Measurements from ENCODE around the gene PHLPP2. TPM values are rescaled to one million over a fixed set of nuclear protein-coding genes. Genes with fewer than 3 reads are reported as not detected.

PHLPP2 gene
- total RNA-seq, 1 donor from 2014 or later, result 22.5 TPM

DNA sequence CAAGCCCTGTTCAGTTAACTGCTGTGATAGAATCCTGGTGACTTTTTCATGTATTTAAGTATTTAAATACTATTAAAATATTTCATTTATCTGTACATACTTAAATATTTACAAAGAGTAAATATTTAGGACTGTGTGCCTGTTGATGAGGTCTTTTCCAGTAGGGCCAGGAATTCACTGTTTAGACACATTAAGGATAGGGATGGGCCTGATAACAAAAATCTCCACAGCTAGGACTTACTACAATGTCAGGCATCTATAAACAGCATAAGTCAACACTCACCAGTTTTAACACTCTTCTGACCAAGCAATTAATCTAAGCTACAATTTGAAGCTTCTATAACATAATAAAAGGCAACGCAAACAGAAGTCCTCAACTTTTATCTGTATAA is 50.9 kb downstream of the PHLPP2 start:
- no peak for ATAC-seq
- intact Hi-C loops (cut with DNase I), result no loop called here
- DNase-seq (ENCODE audit: low spot score), result no peak

DNA sequence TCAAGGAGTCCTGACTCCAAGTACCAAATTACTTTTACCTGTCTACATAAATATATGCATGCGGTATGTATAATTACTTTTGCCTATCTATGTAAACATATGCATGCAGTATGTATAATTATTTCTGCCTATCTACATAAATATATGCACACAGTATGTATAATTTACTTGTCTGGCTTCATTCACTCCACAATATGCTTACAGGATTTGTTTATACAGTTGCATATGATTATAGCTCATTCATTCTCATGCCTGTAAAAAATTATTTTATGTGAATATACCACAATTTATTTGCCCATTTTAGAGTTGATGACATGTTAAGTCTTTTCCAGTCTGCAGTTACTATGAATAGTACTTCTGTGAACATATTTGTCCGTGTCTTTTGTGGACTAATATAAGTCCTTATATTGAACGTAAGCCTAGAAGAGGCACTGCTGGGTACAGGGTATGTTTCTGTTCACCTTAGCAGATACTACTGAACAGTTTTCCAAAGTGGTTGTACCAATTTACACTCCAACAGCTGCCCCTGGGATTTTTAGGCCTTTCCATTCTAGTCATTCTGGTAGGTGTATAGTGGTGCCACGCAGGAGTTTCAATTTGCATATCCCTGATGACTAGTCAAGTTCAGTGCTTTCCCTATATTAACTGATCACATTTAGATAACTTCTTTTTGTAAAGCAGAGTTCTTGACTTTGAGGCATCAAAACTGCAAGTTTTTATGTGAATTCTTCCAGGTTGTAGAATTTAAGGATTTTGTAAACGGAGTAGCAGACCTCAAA is 51.5 kb downstream of the PHLPP2 start:
- ATAC-seq, result no peak
- intact Hi-C loops (cut with DNase I), result no loop called here

GRCh38 chr16:71672125-71672524 is 52.4 kb downstream of the PHLPP2 start:
- intact Hi-C loops (cut with DNase I), result no loop called here
- DNase-seq (ENCODE audit: low spot score) (no peak), ATAC-seq (no peak)

More for the DNA sequence above, 51.5 kb downstream of the PHLPP2 start:
- DNase-seq (ENCODE audit: low spot score), result no peak

GRCh38 chr16:71671165-71671564 is 53.3 kb downstream of the PHLPP2 start:
- ATAC-seq, result no peak
- intact Hi-C loops (cut with DNase I), result no loop called here

DNA sequence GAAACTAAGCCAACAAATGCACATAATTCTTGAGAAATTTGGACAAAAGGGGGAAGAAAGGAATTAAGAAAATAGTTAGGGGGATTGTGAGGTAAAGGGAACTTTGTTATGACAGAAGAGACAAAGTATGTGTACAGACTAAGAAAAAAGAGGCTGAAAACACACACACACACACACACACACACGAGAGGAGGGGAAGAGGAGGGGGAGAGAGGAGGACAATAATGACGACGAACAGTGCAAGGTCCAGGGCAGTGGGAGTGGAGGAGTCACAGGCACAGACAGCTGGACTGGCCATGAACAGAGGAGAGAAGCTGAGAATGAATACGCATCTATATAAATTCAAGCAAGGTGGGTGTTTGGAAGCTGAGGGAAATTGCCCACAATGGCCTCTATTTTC is 54.0 kb downstream of the PHLPP2 start:
- intact Hi-C loops (cut with DNase I), result no loop called here
- no peak for DNase-seq (ENCODE audit: low spot score)
- ATAC-seq, result no peak

More at GRCh38 chr16:71671165-71671564, 53.3 kb downstream of the PHLPP2 start:
- no peak for DNase-seq (ENCODE audit: low spot score)

- ATAC-seq (no peak), DNase-seq (ENCODE audit: low spot score) (no peak)
- intact Hi-C loops (cut with DNase I), result no loop called here
Observed at GRCh38 chr16:71669926-71670536, 54.5 kb downstream of the PHLPP2 start.

- intact Hi-C loops (cut with DNase I), result no loop called here
- DNase-seq (ENCODE audit: low spot score), result no peak
- no peak for ATAC-seq
Observed at GRCh38 chr16:71666928-71667707, 57.4 kb downstream of the PHLPP2 start.

- no peak for ATAC-seq
- DNase-seq (ENCODE audit: low spot score), result no peak
- intact Hi-C loops (cut with DNase I), result no loop called here
Observed at GRCh38 chr16:71666264-71666663, 58.2 kb downstream of the PHLPP2 start.

DNA sequence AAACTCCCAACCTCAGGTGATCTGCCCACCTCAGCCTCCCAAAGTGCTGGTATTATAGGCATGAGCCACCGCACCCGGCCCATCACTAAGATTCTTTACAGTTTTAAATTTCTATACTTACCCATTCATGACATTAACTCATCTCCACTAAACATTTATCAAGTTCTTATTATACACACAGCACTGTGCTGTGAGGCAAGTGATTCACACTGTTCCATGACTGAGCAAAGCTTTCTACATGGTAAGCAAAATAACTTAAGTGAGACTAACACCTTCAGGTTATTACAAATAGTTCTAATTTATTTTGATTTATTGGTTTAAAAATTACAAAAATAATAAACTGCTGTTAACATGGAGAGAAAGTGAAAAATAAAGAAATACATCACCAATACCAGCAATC is 65.0 kb downstream of the PHLPP2 start:
- no peak for ATAC-seq
- DNase-seq (ENCODE audit: low spot score), result no peak
- intact Hi-C loops (cut with DNase I), result no loop called here

DNA sequence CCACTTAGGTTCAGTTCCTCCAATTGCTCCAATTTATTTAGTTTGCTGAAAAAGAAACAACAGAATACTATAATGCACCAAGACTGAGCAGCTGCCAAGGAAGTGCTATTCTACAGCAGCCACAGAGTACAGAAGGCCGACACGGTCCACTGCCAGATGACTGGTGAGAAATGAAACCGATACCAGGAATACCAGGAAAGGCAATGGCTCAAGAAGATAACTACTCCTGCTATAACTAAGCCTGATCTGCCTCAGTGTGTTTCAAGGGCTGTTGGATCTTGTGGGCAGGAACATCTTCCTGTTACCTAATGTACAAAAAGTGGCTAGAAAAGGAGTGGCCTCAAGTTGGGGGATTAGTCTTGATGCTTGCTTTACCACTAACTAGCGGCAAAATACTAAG is 65.7 kb downstream of the PHLPP2 start:
- ATAC-seq, result no peak

GRCh38 chr16:71649704-71650103 is 74.8 kb downstream of the PHLPP2 start:
- intact Hi-C loops (cut with DNase I), result no loop called here
- ATAC-seq (no peak), DNase-seq (ENCODE audit: low spot score) (no peak)

More for the DNA sequence above, 65.7 kb downstream of the PHLPP2 start:
- intact Hi-C loops (cut with DNase I), result no loop called here
- no peak for DNase-seq (ENCODE audit: low spot score)

GRCh38 chr16:71648921-71649320 is 75.6 kb downstream of the PHLPP2 start:
- intact Hi-C loops (cut with DNase I), result no loop called here
- no peak for DNase-seq (ENCODE audit: low spot score)
- no peak for ATAC-seq

GRCh38 chr16:71648162-71648561 is 76.3 kb downstream of the PHLPP2 start:
- intact Hi-C loops (cut with DNase I), result no loop called here
- DNase-seq (ENCODE audit: low spot score), result no peak
- ATAC-seq, result no peak

GRCh38 chr16:71647391-71647790 is 77.1 kb downstream of the PHLPP2 start:
- DNase-seq (ENCODE audit: low spot score) (no peak), ATAC-seq (no peak)
- intact Hi-C loops (cut with DNase I), result no loop called here

GRCh38 chr16:71645450-71645849 is 79.1 kb downstream of the PHLPP2 start:
- DNase-seq (ENCODE audit: low spot score), result no peak
- ATAC-seq, result no peak
- intact Hi-C loops (cut with DNase I), result no loop called here

GRCh38 chr16:71637398-71637797 is 87.1 kb downstream of the PHLPP2 start:
- intact Hi-C loops (cut with DNase I), result no loop called here
- DNase-seq (ENCODE audit: low spot score) (no peak), ATAC-seq (no peak)

- ATAC-seq (no peak), DNase-seq (ENCODE audit: low spot score) (no peak)
- intact Hi-C loops (cut with DNase I), result no loop called here
Observed at GRCh38 chr16:71635632-71636031, 88.9 kb downstream of the PHLPP2 start.

DNA sequence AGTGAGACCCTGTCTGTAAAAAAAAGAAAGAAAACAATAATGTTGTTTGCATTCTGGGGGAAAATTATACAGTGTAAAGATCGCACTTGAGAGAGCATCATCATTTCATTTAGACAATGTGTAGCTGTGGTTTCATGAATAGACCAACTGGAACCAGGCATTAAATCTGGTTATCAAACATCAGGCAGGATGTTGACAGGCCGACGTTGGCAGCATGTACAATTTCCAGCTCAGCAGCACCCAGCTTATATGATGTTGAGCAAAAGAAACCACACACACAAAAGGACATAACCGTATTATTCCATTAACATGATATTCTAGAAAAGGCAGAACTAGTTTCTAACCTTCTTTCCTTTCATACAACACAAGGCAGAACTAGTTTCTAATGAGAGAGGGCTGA is 92.7 kb downstream of the PHLPP2 start:
- ATAC-seq (no peak), DNase-seq (ENCODE audit: low spot score) (no peak)
- intact Hi-C loops (cut with DNase I), result no loop called here

GRCh38 chr16:71630808-71631207 is 93.7 kb downstream of the PHLPP2 start:
- intact Hi-C loops (cut with DNase I), result no loop called here
- DNase-seq (ENCODE audit: low spot score) (no peak), ATAC-seq (no peak)
